Heart left ventricle (tissue), 16 donors: Measurements from ENCODE around the gene ADCK1. TPM values are rescaled to one million over a fixed set of nuclear protein-coding genes. Genes with fewer than 3 reads are reported as not detected.
A peak's percentile ranks its signal among the peaks of the same experiment; 100 is the strongest.
"Not testable (repeated sequence)": the region's sequence is repeated elsewhere in the genome, so short reads cannot be mapped to it uniquely, and the experiment has no call there.

Experiments used
- ATAC-seq, 4 donors: fragments of 200-7000 bp; cut with Tn5 transposase; one replicate each; pipeline ENCODE4 v1.9.1; 2020 to 2022; ENCODE audit warnings: moderate library complexity in 4 of 4, mild to moderate bottlenecking in 3 of 4, moderate number of reproducible peaks in 1 of 4
- DNase-seq, 5 donors: peaks; one replicate each; pipeline ENCODE4 v3.0.0-alpha.2; 2020
- H3K27ac ChIP-seq, 12 donors: fragments of 200-600 bp; sonication (generic) in 4 of 12; one replicate each; pipeline versions ENCODE4 v1.5.0 to v1.8.0; 2016 to 2022; ENCODE audit warnings: mild to moderate bottlenecking in 2 of 12
- H3K27me3 ChIP-seq, 9 donors: fragments of 200-600 bp; sonication (generic) in 2 of 9; one replicate each; pipeline versions ENCODE4 v1.5.1 to v1.8.0; 2016 to 2022; ENCODE audit warnings: mild to moderate bottlenecking in 3 of 9
- H3K36me3 ChIP-seq, 9 donors: fragments of 200-600 bp; sonication (generic) in 2 of 9; one replicate each; pipeline versions ENCODE4 v1.5.0 to v1.8.0; 2018 to 2022; ENCODE audit warnings: mild to moderate bottlenecking in 2 of 9
- H3K4me1 ChIP-seq, 12 donors: fragments of 200-600 bp; sonication (generic) in 4 of 12; one replicate each; pipeline versions ENCODE4 v1.5.0 to v1.8.0; 2016 to 2022; ENCODE audit warnings: mild to moderate bottlenecking in 3 of 12
- H3K4me3 ChIP-seq, 12 donors: fragments of 200-600 bp; sonication (generic) in 4 of 12; one replicate each; pipeline versions ENCODE4 v1.5.0 to v1.8.0; 2017 to 2022; ENCODE audit warnings: mild to moderate bottlenecking in 9 of 12, moderate library complexity in 4 of 12
- H3K9me3 ChIP-seq, 12 donors: fragments of 200-600 bp; sonication (generic) in 4 of 12; one replicate each; pipeline versions ENCODE4 v1.5.0 to v1.8.0; 2016 to 2022; ENCODE audit warnings: mild to moderate bottlenecking in 1 of 12
- POLR2A ChIP-seq, 2 donors: fragments of 450-650 bp; IDR thresholded peaks; one replicate each; pipeline ENCODE4 v1.6.1; 2017; ENCODE audit warnings: antibody characterized with exemption in 2 of 2, mild to moderate bottlenecking in 2 of 2, moderate library complexity in 2 of 2
- WGBS, 4 donors: extraction: QIAGEN DNeasy Blood & Tissue Kit in 2 of 4; methylation state at CpG; one replicate each; pipeline versions ENCODE4 v1.1.5 to v1.1.7; 2013 to 2018; 5-methylcytosine and 5-hydroxymethylcytosine counted together
- intact Hi-C, 10 donors: fragments of 100-400 bp; cut with DNase I; formaldehyde crosslinking; loops; one replicate each; pipeline versions ENCODE4 v1.11.1 to v1.14.2; 2022
- polyA plus RNA-seq, 2 donors: library from polyadenylated mRNA; stranded (reverse); fragments of 200-250 nt; gene quantifications; one replicate each; pipeline ENCODE4 v1.2.3, GENCODE V29; 2013
- total RNA-seq, 9 donors: library from RNA; depleted of rRNA in 2 of 9; stranded (reverse); fragments of >200 nt in 2 of 9; fragmentation: NEBNext Ultra II Directional in 3 of 9; extraction: Animal tissue kit (Norgen Biotek cat#: 25700) in 3 of 9; gene quantifications; one replicate each; pipeline versions ENCODE4 v1.1.0 to v1.2.4, GENCODE V29; 2016 to 2023
- TF ChIP-seq, protein P1 (sequence below), 12 donors: fragments of 200-600 bp; sonication (generic) in 4 of 12; IDR thresholded peaks; one replicate each; pipeline versions ENCODE4 v1.5.0 to v1.8.0; 2018 to 2022; ENCODE audit warnings: antibody characterized with exemption in 12 of 12, mild to moderate bottlenecking in 5 of 12
- donor health status: ischemic (EF 13 %, LVEDD 7.1; RV severe dilation, severe dysfunction).
- donor health status: healthy with polysubstance abuse.
- donor health status: DM: no; HTN: yes; CAD: no.
- donor health status: DM: no; HTN: no; CAD: no.
- donor health status: ischemic (EF 25% LVEDD 6.9; RV normal size, moderate dysfunction).
- donor health status: ischemic (EF 25% LVEDD 5.7; RV mildly dilated, moderate dysfunction).
- donor health status: healthy.
- donor health status: DM: yes; HTN: yes; CAD: no.
- donor health status: ischemic (EF 35%, LVEDD 5.7; RV mildly dilated, moderate dysfunction).
- donor health status: nonischemic (EF 11% LVEDD 7.7; RV severe dilation, severe dysfunction).
- donor health status: DM: yes; HTN: yes; CAD: no.
- donor health status: PGD.
- donor health status: ischemic (EF 29% LVEDD 5.4; RV normal size, mild dysfunction).
- donor health status: nonischemic (EF 23%, LVEDD 6.1; RV moderate dilation, normal function).

Gene ADCK1
- total and polyA plus RNA-seq, 11 donors = 4.0 to 12.8 (median 7.9) TPM

DNA sequence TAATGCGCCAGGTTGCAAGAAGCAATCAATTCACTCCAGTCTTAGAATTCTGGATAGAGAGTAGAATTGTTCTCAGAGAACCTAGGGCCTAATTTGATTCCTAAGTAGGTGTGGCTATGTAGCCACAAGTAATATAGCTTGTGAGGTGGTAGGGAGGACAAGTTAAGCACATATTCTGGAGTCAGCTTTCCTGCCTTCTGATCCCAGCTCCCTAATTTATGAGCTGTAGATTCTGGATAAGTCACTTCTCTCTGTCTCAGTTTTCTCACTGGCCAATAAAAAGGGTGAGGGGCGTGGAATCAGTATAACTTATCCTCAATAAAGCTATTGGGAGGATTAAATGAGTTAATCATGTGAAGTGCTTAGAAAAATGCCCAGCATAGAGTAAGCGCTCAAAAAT is 35.9 kb upstream of the ADCK1 start:
- ATAC-seq (no peak), DNase-seq (no peak)
- no peak overlapping the region for H3K27ac ChIP-seq
- H3K4me3 ChIP-seq = no peak overlapping the region
- H3K36me3 ChIP-seq = no peaks in the 10 kb centered on the region
- 87 to 92% (median 88%) methylated on average over 3 of the region's 3 CpGs for WGBS, 4 donors
- TF ChIP-seq, protein P1, sequence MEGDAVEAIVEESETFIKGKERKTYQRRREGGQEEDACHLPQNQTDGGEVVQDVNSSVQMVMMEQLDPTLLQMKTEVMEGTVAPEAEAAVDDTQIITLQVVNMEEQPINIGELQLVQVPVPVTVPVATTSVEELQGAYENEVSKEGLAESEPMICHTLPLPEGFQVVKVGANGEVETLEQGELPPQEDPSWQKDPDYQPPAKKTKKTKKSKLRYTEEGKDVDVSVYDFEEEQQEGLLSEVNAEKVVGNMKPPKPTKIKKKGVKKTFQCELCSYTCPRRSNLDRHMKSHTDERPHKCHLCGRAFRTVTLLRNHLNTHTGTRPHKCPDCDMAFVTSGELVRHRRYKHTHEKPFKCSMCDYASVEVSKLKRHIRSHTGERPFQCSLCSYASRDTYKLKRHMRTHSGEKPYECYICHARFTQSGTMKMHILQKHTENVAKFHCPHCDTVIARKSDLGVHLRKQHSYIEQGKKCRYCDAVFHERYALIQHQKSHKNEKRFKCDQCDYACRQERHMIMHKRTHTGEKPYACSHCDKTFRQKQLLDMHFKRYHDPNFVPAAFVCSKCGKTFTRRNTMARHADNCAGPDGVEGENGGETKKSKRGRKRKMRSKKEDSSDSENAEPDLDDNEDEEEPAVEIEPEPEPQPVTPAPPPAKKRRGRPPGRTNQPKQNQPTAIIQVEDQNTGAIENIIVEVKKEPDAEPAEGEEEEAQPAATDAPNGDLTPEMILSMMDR (IDR thresholded peaks at IDR 0.05) = no peak
- no peak for TF ChIP-seq POLR2A (IDR thresholded peaks at IDR 0.05)
- intact Hi-C loops = loop anchor here in 1 of 10 donors (5.0 kb wide), 1 partner anchor 38 kb away; the partner anchor contains the start of gene ADCK1
- H3K27me3 ChIP-seq = no peaks in the 10 kb centered on the region
- peaks cover 0 to 25% (median 15%) of the 10 kb centered on the region in 12 donors for H3K4me1 ChIP-seq
- H3K9me3 ChIP-seq = no peaks in the 10 kb centered on the region

- DNase-seq, H3K4me3 ChIP-seq, H3K27me3 ChIP-seq, ATAC-seq, H3K36me3 ChIP-seq, H3K9me3 ChIP-seq, intact Hi-C loops, H3K4me1 ChIP-seq: not testable (repeated sequence)
- 49 to 61% (median 59%) methylated on average over 2 of the region's 2 CpGs for WGBS, 4 donors
- H3K27ac ChIP-seq = peak overlapping the region in 1 of 12 donors; percentile 79
Measured at GRCh38 chr14:77768442-77769069, 31.4 kb upstream of the ADCK1 start.

DNA sequence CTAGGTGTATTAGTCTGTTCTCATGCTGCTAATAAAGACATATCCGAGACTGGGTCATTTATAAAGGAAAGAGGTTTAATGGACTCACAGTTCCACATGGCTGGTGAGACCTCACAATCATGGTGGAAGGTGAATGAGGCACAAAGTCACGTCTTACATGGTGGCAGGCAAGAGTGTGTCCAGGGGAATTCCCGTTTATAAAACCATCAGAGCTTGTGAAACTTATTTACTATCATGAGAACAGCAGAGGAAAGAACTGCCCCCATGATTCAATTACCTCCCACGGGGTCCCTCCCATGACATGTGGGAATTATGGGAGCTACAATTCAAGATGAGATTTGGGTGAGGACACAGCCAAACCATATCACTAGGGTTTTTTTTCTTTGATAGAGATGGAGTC is 25.9 kb upstream of the ADCK1 start:
- H3K27ac ChIP-seq, intact Hi-C loops, DNase-seq, ATAC-seq, H3K4me3 ChIP-seq, H3K4me1 ChIP-seq, H3K9me3 ChIP-seq, H3K27me3 ChIP-seq, H3K36me3 ChIP-seq: not testable (repeated sequence)
- 80 to 82% (median 80%) methylated on average over 4 of the region's 4 CpGs for WGBS, 4 donors

GRCh38 chr14:77782202-77782601 is 17.7 kb upstream of the ADCK1 start:
- TF ChIP-seq, protein P1 (IDR thresholded peaks at IDR 0.05) = no peak
- no peak for TF ChIP-seq POLR2A (IDR thresholded peaks at IDR 0.05)
- H3K36me3 ChIP-seq = no peaks in the 10 kb centered on the region
- no peaks in the 10 kb centered on the region for H3K27me3 ChIP-seq
- H3K9me3 ChIP-seq = no peaks in the 10 kb centered on the region
- H3K27ac ChIP-seq = no peak overlapping the region
- intact Hi-C loops = no loop called here
- H3K4me3 ChIP-seq = no peak overlapping the region
- H3K4me1 ChIP-seq = no peaks in the 10 kb centered on the region
- DNase-seq (no peak), ATAC-seq (no peak)

GRCh38 chr14:77786148-77786547 is 13.8 kb upstream of the ADCK1 start:
- WGBS, 4 donors = 43 to 54% (median 48%) methylated on average over 4 of the region's 4 CpGs
- no peak for DNase-seq
- no peaks in the 10 kb centered on the region for H3K4me1 ChIP-seq
- no peaks in the 10 kb centered on the region for H3K9me3 ChIP-seq
- H3K4me3 ChIP-seq = no peak overlapping the region
- H3K27ac ChIP-seq = no peak overlapping the region
- intact Hi-C loops = no loop called here
- H3K36me3 ChIP-seq = no peaks in the 10 kb centered on the region
- ATAC-seq = no peak
- no peaks in the 10 kb centered on the region for H3K27me3 ChIP-seq
- TF ChIP-seq, protein P1 (IDR thresholded peaks at IDR 0.05) = no peak
- TF ChIP-seq POLR2A (IDR thresholded peaks at IDR 0.05) = no peak
